Pons (tissue), 1 donor: ENCODE measurements around the gene PLAC8L1.

Experiments
- DNase-seq: peaks from one replicate; pipeline ENCODE4 v3.0.0-alpha.2; 2016; ENCODE audit warnings: low spot score

Gene PLAC8L1

DNA sequence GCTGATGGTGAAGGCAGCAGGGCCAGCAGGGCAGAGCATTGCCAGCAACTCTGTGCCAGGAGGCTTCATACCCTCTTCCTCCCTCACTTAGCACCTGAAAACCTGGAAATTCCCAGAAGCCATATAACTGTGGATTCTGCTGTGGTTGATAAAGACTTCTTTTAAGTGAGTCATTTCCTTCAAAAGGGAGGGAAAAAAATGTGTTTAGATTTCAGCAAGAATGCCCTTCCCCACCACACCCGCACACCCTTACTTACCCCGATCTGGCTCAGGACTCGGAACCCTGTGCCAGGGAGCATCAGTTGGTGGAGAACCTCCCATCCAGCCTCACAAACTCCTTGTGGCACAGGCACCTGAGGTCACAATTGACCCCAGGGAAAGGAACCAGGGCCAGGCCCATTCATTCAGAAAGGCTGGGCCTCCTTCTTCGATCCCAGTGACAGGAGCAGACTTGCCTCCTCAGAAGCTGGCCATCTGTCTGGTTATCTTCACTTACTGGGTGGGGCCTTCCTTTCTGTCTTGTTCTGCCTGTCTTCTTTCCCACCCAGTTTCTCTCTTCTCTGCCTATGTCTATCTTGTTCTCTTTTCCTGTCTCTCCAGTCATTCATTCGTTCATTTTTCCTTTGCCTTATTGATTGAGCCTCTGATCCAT is 62.6 kb downstream of the PLAC8L1 start:
- no peak for DNase-seq

DNA sequence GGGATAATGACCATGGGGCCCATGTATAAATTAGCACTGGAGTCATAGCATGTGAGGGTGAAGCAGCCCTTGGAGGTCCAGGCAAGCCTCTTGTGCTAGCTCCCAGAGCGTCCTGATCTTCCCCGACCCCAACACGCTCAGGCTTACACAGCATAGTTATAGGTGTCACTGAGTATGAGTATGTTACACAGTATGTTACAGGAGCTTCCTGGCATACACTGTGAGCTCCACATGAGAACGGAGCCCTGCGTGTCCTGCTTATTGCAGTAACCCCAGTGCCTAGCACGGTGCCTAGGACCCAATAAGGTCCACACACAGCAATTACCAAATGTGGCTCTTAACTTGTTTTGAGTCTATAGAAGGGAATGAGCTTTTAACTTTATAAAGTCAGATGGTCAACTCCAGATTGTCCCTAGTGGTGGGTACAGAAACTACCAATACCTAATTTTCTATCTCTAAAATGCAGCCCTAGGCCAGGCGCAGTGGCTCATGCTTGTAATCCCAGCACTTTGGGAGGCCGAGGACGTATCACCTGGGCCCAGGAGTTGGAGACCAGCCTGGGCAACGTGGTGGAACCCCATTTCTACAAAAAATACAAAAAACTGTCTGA is 64.1 kb downstream of the PLAC8L1 start:
- no peak for DNase-seq

- no peak for DNase-seq
Measured at GRCh38 chr5:146040527-146040926, 64.8 kb downstream of the PLAC8L1 start.

DNA sequence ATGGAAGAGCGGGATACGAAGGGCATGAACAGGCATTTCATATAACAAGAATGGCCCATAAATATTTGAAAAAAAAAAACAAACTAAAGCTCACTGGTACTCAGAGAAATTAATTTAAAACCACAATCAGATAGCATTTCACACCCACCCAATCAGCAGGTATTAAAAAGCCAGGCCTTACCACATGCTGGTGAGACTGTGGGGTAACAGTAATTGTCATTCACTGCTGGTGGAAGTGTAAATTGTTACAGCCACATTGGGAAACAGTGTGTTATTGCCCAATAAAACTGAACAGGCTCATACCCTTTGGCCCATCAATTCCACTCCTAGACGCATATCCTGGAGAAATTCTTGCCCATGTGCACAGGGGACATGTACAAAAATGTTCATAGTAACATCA is 66.0 kb downstream of the PLAC8L1 start:
- no peak for DNase-seq

GRCh38 chr5:146034605-146035004 is 70.8 kb downstream of the PLAC8L1 start:
- DNase-seq, result no peak
